Embryonic facial prominence (tissue), 1 donor: ENCODE data around the gene FAM149A.

ENCODE experiments used
- DNase-seq: peaks from one replicate; pipeline ENCODE4 v3.0.0-alpha.2; 2016; ENCODE audit errors: extremely low spot score

FAM149A gene

GRCh38 chr4:186105647-186106321 is 1.3 kb downstream of the FAM149A start:
- DNase-seq: no peak

GRCh38 chr4:186107947-186108346 is 3.4 kb downstream of the FAM149A start:
- DNase-seq: no peak

GRCh38 chr4:186108391-186108790 is 3.9 kb downstream of the FAM149A start:
- DNase-seq: no peak

DNA sequence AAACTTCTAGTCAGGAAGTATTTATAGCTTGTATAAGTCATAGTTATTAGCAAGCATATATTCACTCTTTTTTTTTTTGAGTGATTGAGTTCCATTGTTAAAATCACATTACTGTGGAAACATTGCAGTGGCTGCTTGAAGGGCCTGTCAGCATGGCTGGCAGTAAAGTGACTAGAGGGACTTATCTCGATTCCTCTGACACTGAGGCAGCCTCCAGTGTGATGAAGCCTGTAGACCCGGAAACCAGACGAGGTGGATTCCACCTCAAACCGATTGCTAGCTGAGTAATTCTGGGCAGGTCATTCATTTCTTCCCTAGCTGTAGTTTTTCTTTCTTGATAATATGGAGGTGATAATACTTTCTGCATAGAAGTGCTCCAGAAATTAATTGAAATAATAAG is 4.7 kb downstream of the FAM149A start:
- DNase-seq: no peak

DNA sequence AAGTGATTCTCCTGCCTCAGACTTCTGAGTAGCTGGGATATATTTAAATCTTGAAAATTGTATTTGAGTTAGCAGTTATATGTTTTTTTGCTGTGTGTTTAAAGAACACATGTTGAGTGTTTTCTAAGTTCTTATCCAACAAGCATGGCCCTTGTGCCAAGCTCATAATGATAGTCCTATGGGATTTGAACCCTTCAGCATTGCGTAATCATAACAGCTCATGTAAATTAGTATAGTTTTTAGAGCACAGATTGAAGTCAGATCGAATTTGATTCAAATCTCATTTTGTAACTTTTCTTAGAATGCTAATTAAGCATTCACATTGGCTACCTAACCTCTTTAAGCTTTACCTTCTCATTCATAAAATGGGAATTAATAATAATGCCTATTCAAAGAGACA is 12.2 kb downstream of the FAM149A start:
- DNase-seq: no peak

DNA sequence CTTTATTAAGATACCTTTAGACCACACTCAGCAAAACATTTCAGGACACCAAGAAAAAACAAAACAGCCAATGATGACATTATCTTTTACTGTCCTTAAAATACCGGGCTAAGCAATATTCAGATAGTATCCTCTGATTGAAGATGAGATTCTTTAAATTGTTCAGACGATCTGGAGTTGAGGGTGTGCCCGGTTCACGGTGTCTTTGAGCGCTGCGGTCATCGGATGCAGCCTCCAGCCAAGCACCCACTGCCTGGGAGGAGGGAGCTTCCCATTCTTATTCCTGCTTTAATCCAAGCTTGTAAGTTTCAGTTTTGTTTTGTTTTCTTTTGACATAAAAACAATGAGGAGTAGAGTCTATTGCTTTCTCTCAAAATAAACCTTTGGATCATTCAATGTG is 14.1 kb downstream of the FAM149A start:
- DNase-seq: no peak

DNA sequence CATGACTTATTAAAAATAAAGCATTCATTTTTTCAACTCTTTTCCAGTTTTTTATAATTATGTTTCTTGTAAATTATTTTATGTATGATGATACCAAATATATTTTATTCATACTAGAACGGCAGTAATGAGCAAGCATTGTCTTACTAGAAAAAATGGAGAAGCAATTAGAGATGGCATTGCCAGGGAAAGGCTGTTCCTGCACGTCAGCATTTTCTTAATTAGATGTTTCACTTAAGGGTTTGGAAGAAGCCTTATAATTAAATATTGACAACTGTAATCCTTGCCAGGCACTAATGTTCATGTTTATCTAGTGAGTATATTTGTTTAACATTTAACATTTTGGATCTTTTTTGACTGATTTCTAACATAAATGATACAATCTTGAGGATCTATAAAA is 16.6 kb downstream of the FAM149A start:
- no peak for DNase-seq

DNA sequence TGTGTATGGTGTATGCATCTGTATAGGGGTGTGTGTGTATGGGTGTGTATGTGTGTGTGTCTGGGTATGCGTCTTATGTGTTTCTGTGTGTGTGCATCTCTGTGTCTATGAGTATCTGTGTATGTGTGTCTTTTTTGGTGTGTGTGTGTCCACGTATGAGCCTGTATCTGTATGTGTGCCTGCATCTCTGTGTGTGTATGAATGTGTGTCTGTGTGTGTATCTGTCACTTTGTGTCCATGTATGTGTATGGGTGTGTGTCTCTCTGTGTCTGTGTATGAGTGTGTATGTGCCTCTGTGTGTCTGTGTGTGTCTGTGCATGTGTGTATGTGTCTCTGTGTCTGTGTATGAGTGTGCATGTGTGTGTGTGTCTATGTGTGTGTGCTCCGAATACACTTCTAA is 24.3 kb downstream of the FAM149A start:
- no peak for DNase-seq

- no peak for DNase-seq
These were observed 27.4 kb downstream of the FAM149A start for GRCh38 chr4:186131935-186132334.

DNA sequence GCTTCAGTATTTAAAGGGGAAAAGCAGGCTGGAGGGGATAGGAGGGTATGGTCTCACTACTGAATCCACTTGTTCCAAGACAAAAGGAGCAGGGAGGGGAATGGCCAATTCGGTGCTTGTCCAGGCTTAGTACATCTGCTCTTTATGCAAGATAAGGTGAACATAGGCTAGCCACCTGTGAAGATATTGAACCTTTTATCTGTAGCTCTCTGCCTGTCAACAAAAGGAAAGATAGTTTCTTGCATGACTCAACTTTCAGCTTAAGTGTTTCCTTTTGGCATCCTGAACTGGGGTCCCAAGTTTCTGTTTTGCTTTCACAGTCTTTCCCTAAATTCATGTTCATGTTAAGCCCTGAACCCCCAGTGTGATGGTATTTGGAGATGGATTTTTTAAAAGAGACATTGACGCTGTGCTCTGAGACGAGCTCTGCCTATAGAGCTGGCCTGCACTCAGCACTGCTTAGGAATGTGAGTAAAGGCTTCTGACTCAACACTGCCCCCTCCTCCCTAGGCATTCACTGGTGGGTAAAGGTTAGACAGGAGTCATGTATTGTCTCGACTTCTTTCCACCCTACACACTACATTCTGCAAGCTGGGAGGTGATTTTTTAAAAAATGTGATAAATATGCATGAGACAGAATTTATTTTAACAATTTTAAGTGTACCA is 28.2 kb downstream of the FAM149A start:
- DNase-seq: no peak

DNA sequence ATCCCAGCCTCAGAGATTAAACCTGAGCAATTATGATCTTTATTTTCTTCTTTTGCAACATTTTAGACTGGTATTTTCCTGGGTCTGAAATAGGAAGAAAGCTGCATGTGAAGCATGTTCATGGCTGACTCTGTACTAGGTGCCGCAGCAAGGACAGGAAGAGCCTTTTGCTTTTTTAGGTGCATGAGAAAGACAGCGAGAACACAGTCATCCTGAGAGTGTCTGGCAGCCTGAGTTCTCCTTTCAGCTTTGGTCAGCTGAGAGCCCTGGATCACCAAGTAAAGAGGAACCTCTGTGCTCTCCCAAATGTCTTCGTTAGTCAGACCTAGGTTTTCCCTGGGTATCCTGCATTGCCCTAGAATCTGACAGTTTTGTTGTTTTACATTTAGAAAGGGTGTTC is 29.8 kb downstream of the FAM149A start:
- no peak for DNase-seq

GRCh38 chr4:186134861-186135260 is 30.4 kb downstream of the FAM149A start:
- no peak for DNase-seq

DNA sequence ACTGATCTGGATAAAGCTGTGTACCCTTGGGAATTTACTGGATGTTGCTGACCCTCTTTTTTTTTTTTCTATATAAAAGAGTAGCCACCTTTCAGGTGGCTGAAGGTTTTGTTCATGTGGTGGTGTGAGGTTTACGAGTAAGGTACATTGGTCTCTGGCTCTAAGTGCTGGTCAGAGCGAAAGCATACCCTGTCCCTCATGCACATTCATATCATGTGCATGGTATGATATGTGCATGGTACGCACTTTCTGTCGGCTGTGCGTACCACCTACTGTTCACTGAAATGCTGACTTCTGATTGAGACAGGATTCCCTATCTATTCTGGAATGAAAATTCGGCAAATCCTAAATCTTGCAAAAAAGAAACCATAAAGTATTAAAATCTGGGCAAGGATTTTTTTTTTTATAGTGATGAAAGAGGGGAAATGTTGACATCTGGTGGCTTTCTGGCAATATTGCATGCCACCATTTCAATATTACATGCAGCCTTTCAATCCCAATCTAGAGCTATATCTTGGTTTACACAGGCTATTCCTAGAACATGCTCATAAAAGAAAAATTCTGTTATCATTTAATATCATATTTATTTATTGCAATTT is 32.8 kb downstream of the FAM149A start:
- no peak for DNase-seq

DNA sequence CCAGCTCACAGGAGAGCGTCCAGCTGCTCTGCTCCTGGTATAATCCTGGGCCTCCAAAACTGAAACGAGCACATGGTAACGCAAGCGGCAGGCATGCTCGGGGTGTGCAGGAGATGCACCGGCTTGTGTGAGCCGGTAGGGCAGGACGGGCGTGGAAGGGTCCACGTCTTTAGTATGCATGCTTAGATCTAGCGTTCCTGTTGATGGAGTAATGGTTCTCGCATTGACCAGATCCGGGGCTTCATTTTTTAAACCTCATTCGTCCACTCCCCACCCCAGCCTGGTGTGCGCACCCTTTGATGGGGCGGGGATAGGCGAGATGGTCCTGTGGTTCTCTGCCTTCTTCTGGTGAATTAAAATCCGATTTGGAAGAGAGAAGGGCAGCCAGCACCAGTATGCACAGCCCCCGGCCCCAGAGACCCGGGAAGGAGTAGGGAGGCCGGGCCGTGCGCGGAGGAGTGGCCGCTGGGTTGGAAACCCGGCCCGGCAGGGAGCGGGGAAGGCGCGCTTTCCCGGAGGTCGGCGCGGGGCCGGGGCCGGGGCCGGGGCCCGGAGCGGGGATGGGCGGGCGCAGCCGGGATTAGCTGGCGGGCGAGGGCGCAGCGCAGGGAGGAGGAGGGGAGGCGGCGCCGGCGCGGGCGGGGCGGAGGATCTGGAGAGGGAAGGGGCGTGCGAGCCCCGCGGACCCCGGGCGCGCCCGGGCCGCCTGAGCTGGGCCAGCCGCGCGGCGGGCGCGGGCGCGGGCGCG is 39.9 kb downstream of the FAM149A start:
- peak; percentile 19 for DNase-seq

DNA sequence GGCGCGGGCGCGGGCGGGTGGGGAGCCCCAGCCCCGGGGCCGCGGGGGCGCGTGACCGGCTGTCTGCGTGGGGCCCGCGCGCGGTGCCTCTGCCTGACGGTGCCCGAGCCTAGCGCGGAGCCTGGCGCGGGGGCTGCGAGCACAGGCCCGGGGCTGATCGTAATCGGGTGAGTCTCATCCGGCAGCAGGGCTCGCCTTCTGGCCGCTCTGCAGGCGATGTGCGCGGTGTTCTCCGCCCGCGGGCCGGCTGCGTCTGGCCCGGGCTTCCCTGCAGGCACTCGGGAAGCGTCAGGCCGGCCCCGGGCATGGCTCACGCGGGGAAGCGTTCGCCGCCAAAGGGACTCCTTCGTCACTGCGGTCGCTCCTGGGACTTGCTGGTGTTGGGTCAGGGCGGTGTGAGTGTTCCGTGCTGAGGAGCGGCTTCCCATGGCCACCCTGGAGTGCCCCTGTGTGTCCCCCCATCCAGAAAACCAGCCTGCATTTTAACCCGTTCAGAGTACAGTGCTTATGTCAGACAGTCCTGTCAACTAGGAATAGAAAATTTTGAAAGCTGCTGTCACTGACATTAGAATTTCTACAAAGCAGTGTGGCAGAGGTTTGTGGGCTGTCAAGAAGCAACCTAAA is 40.6 kb downstream of the FAM149A start:
- DNase-seq: no peak

GRCh38 chr4:186146458-186146857 is 42.0 kb downstream of the FAM149A start:
- DNase-seq: no peak

DNA sequence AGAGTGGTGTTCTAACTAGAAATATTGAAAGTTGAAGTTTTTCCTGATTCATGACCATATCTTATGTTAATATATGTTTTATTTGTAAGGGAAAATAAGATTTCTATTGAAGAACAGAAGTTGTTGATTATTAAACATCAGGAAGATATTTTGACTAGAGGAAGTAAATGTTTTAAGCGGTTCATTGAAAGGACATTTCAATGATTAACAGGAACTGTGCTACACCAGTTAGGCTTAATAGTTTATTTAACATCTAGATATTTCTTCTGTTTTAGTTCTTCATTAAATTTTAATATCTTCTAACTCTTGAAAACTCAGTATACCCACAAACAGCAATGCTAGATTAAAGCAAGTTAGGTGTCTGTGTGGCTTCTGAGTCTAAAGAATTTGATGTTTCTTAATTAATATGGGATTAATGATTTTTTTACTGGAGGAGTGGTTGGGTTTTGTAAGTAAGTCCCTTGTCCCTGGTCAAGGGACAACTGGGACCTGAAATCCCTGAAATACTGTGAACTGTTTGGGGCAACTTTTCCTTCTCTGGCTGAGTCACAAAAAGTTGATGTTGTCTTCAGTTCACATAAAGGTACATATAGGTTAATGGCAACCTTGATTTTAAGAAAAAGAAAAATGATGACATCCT is 44.0 kb downstream of the FAM149A start:
- DNase-seq: no peak

- no peak for DNase-seq
These were observed 45.4 kb downstream of the FAM149A start for GRCh38 chr4:186149872-186150271.

DNA sequence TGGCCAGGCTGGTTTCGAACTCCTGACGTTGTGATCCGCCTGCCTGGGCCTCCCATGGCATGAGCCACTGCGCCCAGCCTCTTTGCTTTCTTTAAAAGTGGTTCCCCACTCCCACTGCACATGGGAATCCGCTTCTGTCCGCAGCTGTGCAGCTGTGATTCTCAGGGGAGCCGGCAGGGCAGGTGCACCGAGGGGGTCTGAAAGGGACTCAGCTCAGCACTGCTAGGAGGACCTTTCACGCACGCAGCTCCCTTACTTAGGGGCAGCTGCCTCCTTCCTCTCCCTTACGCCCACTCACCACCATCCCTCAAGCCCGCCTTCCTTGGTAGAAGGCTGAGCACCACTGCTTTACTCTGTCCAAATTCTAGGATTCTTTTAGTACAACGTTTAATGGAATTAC is 46.4 kb downstream of the FAM149A start:
- DNase-seq: no peak

GRCh38 chr4:186151499-186151898 is 47.0 kb downstream of the FAM149A start:
- no peak for DNase-seq

DNA sequence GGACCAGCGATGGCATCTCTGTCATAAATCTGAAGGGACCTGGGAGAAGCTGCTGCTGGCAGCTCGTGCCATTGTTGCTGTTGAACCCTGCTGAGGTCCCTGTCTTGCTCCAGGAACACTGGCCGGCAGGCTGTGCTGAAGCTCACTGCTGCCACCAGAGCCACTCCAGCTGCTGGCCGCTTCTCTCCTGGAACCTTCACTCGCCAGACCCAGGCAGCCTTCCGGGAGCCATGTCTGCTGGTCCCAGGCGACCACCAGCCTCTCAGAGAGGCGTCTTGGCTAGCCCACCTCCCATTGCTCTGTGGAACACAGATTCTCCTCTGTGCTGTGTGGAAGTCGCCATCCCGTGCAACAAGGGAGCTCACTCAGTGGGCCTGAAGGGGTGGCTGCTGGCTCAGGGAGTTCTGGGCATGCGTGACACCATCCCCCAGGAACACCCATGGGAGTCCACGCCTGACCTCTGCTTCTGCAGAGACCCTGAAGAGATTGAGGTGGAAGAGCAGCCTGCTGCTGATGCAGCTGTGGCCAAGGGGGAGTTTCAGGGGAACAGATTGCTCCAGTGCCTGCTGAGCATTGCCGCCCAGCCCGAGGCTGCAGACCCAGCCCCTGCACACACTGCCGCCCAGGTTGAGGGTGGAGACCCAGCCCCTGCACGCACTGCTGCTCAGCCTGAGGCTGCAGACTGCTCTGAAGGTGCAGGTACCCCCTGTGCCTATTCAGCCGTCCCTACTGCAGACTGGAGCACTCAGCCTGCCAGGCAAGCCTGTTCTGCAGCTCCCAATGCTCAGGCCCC is 53.7 kb downstream of the FAM149A start:
- no peak for DNase-seq
